ENCODE data around the gene CCDC197. TPM values are rescaled to one million over a fixed set of nuclear protein-coding genes. Genes with fewer than 3 reads are reported as not detected.

CCDC197 gene
- total RNA-seq, 1 donor from 2014 or later, result not detected

DNA sequence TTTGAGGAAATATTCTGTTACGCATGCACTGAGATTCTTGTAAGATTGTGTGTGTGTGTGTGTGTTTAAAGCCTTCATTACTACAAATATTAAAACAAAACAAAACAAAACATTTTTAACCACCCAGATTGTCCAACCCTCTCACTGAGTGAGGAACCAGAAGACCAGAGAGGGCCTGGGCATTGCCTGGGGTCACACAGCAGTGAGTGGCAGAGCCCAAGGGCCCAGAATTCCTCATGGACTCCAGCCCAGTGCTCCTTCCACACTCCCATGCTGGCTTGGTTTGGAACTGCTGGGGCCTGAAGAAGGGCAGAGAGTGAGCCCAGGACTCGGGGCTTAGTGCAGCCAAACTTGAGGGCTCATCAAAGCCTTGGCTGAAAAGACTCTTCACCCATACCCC is 27.4 kb downstream of the CCDC197 start:
- no peak overlapping the region for H3K4me3 ChIP-seq (ENCODE audit: low read depth, low read length)
- no peak for DNase-seq (ENCODE audit: low read depth)
- TF ChIP-seq, protein P1, sequence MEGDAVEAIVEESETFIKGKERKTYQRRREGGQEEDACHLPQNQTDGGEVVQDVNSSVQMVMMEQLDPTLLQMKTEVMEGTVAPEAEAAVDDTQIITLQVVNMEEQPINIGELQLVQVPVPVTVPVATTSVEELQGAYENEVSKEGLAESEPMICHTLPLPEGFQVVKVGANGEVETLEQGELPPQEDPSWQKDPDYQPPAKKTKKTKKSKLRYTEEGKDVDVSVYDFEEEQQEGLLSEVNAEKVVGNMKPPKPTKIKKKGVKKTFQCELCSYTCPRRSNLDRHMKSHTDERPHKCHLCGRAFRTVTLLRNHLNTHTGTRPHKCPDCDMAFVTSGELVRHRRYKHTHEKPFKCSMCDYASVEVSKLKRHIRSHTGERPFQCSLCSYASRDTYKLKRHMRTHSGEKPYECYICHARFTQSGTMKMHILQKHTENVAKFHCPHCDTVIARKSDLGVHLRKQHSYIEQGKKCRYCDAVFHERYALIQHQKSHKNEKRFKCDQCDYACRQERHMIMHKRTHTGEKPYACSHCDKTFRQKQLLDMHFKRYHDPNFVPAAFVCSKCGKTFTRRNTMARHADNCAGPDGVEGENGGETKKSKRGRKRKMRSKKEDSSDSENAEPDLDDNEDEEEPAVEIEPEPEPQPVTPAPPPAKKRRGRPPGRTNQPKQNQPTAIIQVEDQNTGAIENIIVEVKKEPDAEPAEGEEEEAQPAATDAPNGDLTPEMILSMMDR (conservative IDR thresholded peaks at IDR 0.05; ENCODE audit: low read depth, low read length), result no peak

DNA sequence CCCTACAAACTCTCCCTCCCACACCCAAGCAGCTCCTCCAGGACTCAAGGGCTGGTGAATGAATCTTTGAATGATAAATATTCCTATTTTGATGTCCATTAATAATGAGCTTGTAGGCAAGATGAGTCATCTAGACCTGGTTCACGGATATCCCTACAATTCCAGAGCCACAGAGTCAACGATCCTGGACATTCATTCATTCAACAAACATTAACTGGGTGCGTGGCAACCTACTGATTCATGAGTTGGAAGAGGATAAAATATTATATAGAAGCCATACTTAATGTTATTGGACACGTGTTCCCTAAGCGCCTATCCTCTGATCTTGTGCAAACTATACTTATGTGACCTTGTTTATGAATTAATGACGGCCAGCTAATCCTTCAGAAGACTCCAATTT is 28.6 kb downstream of the CCDC197 start:
- peak; percentile 85 for DNase-seq (ENCODE audit: low read depth)
- TF ChIP-seq, protein P1 (conservative IDR thresholded peaks at IDR 0.05; ENCODE audit: low read depth, low read length), result no peak
- peak overlapping the region; percentile 66 for H3K4me3 ChIP-seq (ENCODE audit: low read depth, low read length)

DNA sequence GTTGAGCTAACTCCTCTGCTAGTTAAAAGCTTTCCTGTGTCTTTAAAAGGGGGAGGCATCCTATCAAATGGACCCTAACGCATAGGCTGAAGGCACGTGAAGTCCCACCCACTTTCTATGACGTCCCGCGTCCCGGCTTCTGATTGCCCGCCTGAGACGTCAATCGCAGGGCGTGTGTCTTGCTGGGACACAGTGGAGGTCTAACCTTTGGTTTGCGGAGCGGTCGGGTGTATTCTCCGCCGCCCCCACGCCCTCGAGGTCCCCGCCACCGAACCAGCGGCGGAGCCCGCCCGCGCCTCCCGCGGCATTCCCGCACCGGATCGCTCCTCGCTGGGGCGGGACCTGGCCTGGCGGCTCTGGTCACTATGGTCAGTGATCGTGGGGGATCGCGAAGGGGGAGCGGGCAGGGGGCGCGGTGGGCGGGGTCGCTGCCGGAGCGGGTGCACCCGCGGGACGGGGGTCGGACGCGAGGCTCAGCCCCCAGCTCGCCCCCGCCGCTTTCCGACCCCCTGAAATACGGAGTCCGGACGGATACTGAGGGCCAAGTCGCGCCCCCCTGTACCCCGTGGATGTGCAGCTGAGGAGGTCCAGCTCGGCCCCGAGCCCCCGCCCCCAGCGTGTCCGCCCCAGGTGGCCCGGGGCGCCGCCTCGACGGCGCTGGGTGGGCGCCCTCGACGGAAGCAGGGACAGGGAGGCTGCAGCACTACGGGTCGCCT is 29.2 kb downstream of the CCDC197 start, which contains the start of gene OTUB2:
Gene OTUB2 (plus strand): TSS at position 168 of the 716 bp plus-strand sequence. CDS start 198 bp downstream, at position 366.
- H3K4me3 ChIP-seq (ENCODE audit: low read depth, low read length), result peak within 1 kb of the TSS; percentile 66
- DNase-seq (ENCODE audit: low read depth), result peak; percentile 92
- TF ChIP-seq, protein P1 (conservative IDR thresholded peaks at IDR 0.05; ENCODE audit: low read depth, low read length), result no peak

DNA sequence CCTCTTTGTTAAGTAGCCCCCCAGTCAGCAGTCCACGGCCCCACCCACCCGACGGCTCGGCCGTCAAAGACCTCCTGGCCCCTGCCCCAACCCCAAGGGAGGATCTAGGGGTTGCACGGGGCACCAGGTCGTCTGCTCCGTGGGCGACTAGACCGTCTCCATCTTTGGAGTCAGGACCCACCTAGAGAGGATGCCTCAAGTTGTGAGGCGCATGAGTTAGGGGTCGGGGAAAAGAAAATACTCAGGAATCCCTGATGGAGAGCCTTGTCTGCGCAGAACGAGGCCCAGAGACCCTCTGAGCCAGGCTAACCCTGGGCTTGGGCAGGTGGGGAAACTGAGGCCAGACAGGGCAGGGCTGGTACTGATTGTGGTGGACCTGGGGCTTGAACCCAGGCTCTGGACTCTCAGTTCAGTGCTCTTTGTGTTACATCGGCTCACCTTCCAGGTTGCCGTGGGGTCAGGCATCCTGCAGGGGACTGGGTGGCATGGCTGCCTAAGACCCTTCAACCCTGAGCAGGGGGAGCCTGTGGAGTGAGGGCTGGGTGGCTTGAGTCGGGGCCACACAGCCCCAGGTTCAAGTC is 29.9 kb downstream of the CCDC197 start:
- TF ChIP-seq, protein P1 (conservative IDR thresholded peaks at IDR 0.05; ENCODE audit: low read depth, low read length), result no peak
- H3K4me3 ChIP-seq (ENCODE audit: low read depth, low read length), result peak overlapping the region; percentile 66

DNA sequence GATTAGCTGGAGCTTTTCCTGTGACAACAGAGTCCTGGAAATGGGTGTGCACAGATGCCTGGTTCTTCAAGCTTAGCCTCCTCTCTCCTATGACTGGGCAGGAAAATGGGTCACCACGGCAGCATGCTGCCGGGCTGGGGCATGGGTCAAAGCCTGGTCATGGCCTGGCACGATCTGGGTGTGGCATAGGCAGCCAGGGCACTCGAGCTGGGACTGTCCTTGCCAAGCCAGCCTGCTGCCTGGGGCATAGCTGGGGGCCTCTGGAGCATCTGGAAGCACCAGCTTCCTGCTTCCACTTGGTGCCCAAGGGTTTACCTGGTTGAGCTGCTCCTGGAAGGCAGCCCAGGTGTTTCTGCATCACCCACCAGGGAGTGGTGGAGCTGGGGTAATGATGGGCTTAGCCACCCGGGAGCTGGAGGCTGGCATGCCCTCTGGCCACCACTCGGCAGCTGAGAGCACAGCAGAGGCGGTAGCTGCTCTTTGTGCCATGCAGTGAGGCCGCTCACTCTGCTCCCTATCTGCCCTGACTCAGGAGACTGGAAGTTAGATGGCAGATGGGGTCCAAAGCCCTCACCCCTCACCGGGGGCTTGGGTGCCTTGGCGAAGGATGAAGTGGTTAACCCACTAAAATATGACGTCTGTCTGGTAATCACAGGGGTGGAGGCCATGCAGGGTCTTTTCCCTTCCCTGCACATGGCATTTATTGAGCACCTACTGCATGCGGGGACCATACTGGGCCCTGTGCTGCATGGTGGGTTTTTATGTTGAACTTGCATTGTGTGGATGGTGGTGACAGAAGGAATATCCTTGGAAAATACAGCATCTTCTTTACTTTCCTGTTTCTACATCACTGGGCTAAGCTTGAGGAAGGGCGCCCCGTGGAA is 30.7 kb downstream of the CCDC197 start:
- no peak for DNase-seq (ENCODE audit: low read depth)
- H3K4me3 ChIP-seq (ENCODE audit: low read depth, low read length), result peak overlapping the region; percentile 66
- TF ChIP-seq, protein P1 (conservative IDR thresholded peaks at IDR 0.05; ENCODE audit: low read depth, low read length), result no peak

More for the DNA sequence above, 29.9 kb downstream of the CCDC197 start:
- DNase-seq (ENCODE audit: low read depth), result no peak

DNA sequence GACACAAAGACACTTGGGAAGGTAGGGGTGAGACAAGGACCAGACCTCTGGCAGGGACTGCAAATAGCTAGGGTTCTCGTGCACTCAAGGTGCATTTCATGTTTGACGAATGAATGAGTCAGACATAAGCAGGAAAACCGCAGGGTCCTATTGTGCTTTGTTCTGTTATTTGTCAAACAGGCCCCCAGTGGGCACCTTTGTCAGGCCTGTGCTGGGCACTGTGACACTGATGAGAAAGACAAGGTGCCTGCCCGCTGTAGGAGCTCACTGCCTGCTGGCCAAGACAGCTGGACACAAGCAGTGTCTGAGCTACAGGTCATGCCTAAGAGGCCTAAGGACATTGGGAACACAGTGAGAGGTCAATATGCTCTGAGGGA is 31.3 kb downstream of the CCDC197 start:
- no peak overlapping the region for H3K4me3 ChIP-seq (ENCODE audit: low read depth, low read length)
- no peak for DNase-seq (ENCODE audit: low read depth)
- TF ChIP-seq, protein P1 (conservative IDR thresholded peaks at IDR 0.05; ENCODE audit: low read depth, low read length), result no peak
